WTC11 (cell line): ENCODE results near the gene CMC2. TPM values are rescaled to one million over a fixed set of nuclear protein-coding genes. Genes with fewer than 3 reads are reported as not detected.

Experiments
- ATAC-seq: fragments of 200-7000 bp; cut with Tn5 transposase; 2 replicates; pipeline ENCODE4 v1.10.0; 2021; ENCODE audit warnings: mild to moderate bottlenecking, moderate library complexity
- CTCF ChIA-PET: fragments of 300-600 bp; sonication (Branson Sonifier 250); formaldehyde crosslinking; loops from one replicate; lab custom pipeline; 2021; ENCODE audit warnings: antibody characterized with exemption; lab: Charles Lee
- POLR2A ChIA-PET: fragments of 350-600 bp; sonication (Branson Sonifier 250); formaldehyde crosslinking; loops from one replicate; lab custom pipeline; 2021; ENCODE audit warnings: antibody characterized with exemption; lab: Charles Lee
- DNase-seq: peaks from one replicate; pipeline ENCODE4 v3.0.0; 2021; ENCODE audit warnings: low spot score
- H3K27ac Mint-ChIP-seq: 2 replicates; pipeline ENCODE4 v1.8.0; 2021; ENCODE audit warnings: mixed read lengths
- H3K27me3 Mint-ChIP-seq: 2 replicates; pipeline ENCODE4 v1.8.0; 2021; ENCODE audit warnings: low read depth, mild to moderate bottlenecking, moderate library complexity, mixed read lengths
- H3K36me3 Mint-ChIP-seq: 2 replicates; pipeline ENCODE4 v1.8.0; 2021; ENCODE audit warnings: mixed read lengths
- H3K4me1 Mint-ChIP-seq: 2 replicates; pipeline ENCODE4 v1.8.0; 2022; ENCODE audit warnings: mixed read lengths
- H3K4me3 Mint-ChIP-seq: 2 replicates; pipeline ENCODE4 v1.8.0; 2021; ENCODE audit warnings: mild to moderate bottlenecking, moderate library complexity, mixed read lengths
- H3K9me3 Mint-ChIP-seq: 2 replicates; pipeline ENCODE4 v1.8.0; 2021; ENCODE audit warnings: mixed read lengths
- FOXK1 ChIP-seq: sonication (generic); formaldehyde crosslinking; IDR thresholded peaks from 2 replicates; pipeline ENCODE4 v1.8.0; 2022; ENCODE audit warnings: mild to moderate bottlenecking, moderate library complexity, missing genetic modification reagents
- FOXP1 ChIP-seq: sonication (generic); formaldehyde crosslinking; IDR thresholded peaks from 2 replicates; pipeline ENCODE4 v1.8.0; 2022; ENCODE audit warnings: missing genetic modification reagents, mild to moderate bottlenecking, moderate library complexity, borderline replicate concordance
- MXD4 ChIP-seq: fragments of 250-450 bp; sonication (Bioruptor Pico); IDR thresholded peaks from 2 replicates; pipeline ENCODE4 v1.8.0; 2021; ENCODE audit warnings: mild to moderate bottlenecking, moderate library complexity, borderline replicate concordance
- NFATC4 ChIP-seq: fragments of 250-450 bp; sonication (Bioruptor Pico); IDR thresholded peaks from 2 replicates; pipeline ENCODE4 v1.9.0; 2021; ENCODE audit warnings: mild to moderate bottlenecking
- NFE2L1 ChIP-seq: sonication (generic); formaldehyde crosslinking; IDR thresholded peaks from 2 replicates; pipeline ENCODE4 v1.8.1; 2023; ENCODE audit warnings: missing genetic modification reagents
- NR1H2 ChIP-seq: sonication (generic); formaldehyde crosslinking; IDR thresholded peaks from 2 replicates; pipeline ENCODE4 v1.9.0; 2021; ENCODE audit warnings: mild to moderate bottlenecking, moderate library complexity, missing genetic modification reagents
- NR3C1 ChIP-seq: sonication (generic); formaldehyde crosslinking; conservative IDR thresholded peaks from 2 replicates; pipeline ENCODE4 v1.8.1; 2023; ENCODE audit warnings: low read depth, mild to moderate bottlenecking, missing genetic modification reagents
- SMAD3 ChIP-seq: sonication (generic); formaldehyde crosslinking; IDR thresholded peaks from 2 replicates; pipeline ENCODE4 v1.8.0; 2022; ENCODE audit warnings: missing genetic modification reagents, mild to moderate bottlenecking, borderline replicate concordance
- SOX15 ChIP-seq: fragments of 250-450 bp; sonication (Bioruptor Pico); IDR thresholded peaks from 2 replicates; pipeline ENCODE4 v1.9.0; 2021; ENCODE audit warnings: mild to moderate bottlenecking
- ZNF121 ChIP-seq: sonication (generic); formaldehyde crosslinking; IDR thresholded peaks from 2 replicates; pipeline ENCODE4 v1.8.0; 2023; ENCODE audit warnings: missing genetic modification reagents
- ZNF317 ChIP-seq: sonication (generic); formaldehyde crosslinking; IDR thresholded peaks from 2 replicates; pipeline ENCODE4 v1.8.1; 2023; ENCODE audit warnings: low read depth, mild to moderate bottlenecking, moderate library complexity, missing genetic modification reagents, borderline replicate concordance
- total RNA-seq: library from RNA; stranded (reverse); gene quantifications from 3 replicates; pipeline ENCODE4 v1.2.3, GENCODE V29; 2021
- TF ChIP-seq, protein P1 (sequence below): sonication (generic); formaldehyde crosslinking; IDR thresholded peaks from 2 replicates; pipeline ENCODE4 v1.8.0; 2022; ENCODE audit warnings: mild to moderate bottlenecking, missing genetic modification reagents
- TF ChIP-seq, protein P2 (sequence below): sonication (generic); formaldehyde crosslinking; IDR thresholded peaks from 2 replicates; pipeline ENCODE4 v1.8.0; 2022; ENCODE audit warnings: mild to moderate bottlenecking, missing genetic modification reagents
- TF ChIP-seq, protein P3 (sequence below): sonication (generic); formaldehyde crosslinking; conservative IDR thresholded peaks from 2 replicates; pipeline ENCODE4 v1.8.1; 2023; ENCODE audit warnings: mild to moderate bottlenecking, low read depth, missing genetic modification reagents, moderate library complexity
- TF ChIP-seq, protein P4 (sequence below): fragments of 200-600 bp; IDR thresholded peaks from 2 replicates; pipeline ENCODE4 v1.8.0; 2022; ENCODE audit warnings: antibody characterized with exemption

The CMC2 gene
- total RNA-seq, 1 experiment from 2014 or later: 78.9 TPM

DNA sequence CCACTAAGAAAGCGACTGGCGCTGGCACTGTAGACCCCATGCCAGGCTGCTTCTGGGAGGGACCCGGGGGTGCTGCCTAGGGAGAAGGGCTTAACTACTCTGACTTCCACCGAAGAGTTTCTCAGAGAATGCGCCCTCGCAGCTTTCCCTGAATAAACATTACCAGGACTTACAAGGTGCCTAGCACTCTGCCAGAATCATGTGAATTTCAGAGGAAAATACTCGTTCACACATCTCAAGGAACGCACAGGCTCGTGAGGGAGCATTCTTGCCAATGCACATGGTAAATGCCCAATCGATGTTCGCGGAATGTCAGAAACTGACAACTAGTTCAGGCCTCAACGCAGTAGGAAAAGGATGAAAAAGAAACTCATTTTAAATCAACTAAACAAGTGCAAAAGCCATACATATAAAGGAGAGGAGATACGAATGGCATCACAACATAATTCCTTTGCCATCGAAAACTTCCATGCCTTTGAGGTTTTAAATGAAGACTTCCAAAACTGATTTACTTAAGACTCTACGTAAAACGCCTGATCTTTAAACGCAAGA is 999 bp downstream of the CMC2 start:
- Mint-ChIP-seq H3K27me3 (no peaks in the 10 kb centered on the region), H3K4me1 (peaks cover 22% of the 10 kb centered on the region), H3K27ac (peak overlapping the region; percentile 92), H3K36me3 (no peaks in the 10 kb centered on the region), H3K4me3 (peak overlapping the region; percentile 99), H3K9me3 (0 out of 2 replicates have a peak, but pooled peaks cover 2% of the 10 kb centered on the region)
- ChIA-PET POLR2A (no interaction called here), CTCF (interaction anchor here (0.7 to 1.6 kb wide), 5 partner anchors 26 to 82 kb away, joined by 3 to 8 read pairs (median 4); partner anchors contain the start of gene ATMIN)
- TF ChIP-seq, protein P1, sequence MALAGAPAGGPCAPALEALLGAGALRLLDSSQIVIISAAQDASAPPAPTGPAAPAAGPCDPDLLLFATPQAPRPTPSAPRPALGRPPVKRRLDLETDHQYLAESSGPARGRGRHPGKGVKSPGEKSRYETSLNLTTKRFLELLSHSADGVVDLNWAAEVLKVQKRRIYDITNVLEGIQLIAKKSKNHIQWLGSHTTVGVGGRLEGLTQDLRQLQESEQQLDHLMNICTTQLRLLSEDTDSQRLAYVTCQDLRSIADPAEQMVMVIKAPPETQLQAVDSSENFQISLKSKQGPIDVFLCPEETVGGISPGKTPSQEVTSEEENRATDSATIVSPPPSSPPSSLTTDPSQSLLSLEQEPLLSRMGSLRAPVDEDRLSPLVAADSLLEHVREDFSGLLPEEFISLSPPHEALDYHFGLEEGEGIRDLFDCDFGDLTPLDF: no peak
- TF ChIP-seq FOXK1 (no peak), NR3C1 (CRISPR knock-in tag) (no peak), SMAD3 (CRISPR knock-in tag) (no peak), MXD4 (no peak), ZNF121 (CRISPR knock-in tag) (no peak), FOXP1 (no peak), SOX15 (CRISPR knock-in tag) (no peak), NR1H2 (CRISPR knock-in tag) (no peak), ZNF317 (CRISPR knock-in tag) (no peak)
- TF ChIP-seq, protein P2, sequence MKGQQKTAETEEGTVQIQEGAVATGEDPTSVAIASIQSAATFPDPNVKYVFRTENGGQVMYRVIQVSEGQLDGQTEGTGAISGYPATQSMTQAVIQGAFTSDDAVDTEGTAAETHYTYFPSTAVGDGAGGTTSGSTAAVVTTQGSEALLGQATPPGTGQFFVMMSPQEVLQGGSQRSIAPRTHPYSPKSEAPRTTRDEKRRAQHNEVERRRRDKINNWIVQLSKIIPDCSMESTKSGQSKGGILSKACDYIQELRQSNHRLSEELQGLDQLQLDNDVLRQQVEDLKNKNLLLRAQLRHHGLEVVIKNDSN (CRISPR knock-in tag): no peak
- TF ChIP-seq, protein P3, sequence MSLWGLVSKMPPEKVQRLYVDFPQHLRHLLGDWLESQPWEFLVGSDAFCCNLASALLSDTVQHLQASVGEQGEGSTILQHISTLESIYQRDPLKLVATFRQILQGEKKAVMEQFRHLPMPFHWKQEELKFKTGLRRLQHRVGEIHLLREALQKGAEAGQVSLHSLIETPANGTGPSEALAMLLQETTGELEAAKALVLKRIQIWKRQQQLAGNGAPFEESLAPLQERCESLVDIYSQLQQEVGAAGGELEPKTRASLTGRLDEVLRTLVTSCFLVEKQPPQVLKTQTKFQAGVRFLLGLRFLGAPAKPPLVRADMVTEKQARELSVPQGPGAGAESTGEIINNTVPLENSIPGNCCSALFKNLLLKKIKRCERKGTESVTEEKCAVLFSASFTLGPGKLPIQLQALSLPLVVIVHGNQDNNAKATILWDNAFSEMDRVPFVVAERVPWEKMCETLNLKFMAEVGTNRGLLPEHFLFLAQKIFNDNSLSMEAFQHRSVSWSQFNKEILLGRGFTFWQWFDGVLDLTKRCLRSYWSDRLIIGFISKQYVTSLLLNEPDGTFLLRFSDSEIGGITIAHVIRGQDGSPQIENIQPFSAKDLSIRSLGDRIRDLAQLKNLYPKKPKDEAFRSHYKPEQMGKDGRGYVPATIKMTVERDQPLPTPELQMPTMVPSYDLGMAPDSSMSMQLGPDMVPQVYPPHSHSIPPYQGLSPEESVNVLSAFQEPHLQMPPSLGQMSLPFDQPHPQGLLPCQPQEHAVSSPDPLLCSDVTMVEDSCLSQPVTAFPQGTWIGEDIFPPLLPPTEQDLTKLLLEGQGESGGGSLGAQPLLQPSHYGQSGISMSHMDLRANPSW (CRISPR knock-in tag): no peak
- ATAC-seq (no peak), DNase-seq (no peak)

DNA sequence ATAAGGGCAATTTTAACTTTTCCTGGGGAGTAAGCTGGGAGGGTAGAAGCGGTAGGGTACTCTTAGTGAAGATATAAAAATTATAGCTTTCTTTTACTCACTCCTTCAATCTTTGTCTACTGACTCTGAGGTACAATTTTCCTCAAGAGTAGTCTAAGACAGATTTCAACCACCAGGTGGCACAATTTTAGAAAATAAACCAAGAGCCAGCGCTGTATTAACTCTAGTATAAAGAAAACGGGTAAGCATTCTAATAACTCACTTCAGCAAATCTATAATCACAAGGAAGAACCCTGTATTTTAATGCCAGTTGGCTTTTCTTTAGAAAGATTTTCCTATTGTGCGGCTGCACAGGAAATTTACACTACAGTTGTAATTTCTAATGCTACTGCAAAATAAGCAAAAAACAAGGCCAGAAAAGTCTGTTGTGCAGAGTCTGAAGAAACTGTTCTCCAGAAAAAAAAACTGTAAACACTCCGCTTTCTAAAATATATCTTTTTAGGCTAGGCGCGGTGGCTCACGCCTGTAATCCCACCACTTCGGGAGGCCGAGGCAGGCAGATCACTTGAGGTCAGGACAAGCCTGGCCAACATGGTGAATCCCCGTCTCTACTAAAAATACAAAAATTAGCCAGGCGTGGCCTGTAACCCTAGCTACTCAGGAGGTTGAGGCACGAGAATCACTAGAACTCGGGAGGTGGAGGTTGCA is 1.9 kb downstream of the CMC2 start:
- Mint-ChIP-seq H3K4me3 (peak overlapping the region; percentile 99), H3K27ac (peak overlapping the region; percentile 78), H3K9me3 (0 out of 2 replicates have a peak, but pooled peaks cover 6% of the 10 kb centered on the region), H3K36me3 (no peaks in the 10 kb centered on the region), H3K27me3 (no peaks in the 10 kb centered on the region), H3K4me1 (peaks cover 22% of the 10 kb centered on the region)
- TF ChIP-seq, protein P4, sequence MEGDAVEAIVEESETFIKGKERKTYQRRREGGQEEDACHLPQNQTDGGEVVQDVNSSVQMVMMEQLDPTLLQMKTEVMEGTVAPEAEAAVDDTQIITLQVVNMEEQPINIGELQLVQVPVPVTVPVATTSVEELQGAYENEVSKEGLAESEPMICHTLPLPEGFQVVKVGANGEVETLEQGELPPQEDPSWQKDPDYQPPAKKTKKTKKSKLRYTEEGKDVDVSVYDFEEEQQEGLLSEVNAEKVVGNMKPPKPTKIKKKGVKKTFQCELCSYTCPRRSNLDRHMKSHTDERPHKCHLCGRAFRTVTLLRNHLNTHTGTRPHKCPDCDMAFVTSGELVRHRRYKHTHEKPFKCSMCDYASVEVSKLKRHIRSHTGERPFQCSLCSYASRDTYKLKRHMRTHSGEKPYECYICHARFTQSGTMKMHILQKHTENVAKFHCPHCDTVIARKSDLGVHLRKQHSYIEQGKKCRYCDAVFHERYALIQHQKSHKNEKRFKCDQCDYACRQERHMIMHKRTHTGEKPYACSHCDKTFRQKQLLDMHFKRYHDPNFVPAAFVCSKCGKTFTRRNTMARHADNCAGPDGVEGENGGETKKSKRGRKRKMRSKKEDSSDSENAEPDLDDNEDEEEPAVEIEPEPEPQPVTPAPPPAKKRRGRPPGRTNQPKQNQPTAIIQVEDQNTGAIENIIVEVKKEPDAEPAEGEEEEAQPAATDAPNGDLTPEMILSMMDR: peak; percentile 69
- no peak for TF ChIP-seq NFATC4
- TF ChIP-seq NFE2L1 (CRISPR knock-in tag): no peak
- ChIA-PET CTCF (interaction anchor here (0.5 to 1.6 kb wide), 15 partner anchors 9 to 1238 kb away, joined by 3 to 8 read pairs (median 4); partner anchors contain the start of gene ATMIN), POLR2A (no interaction called here)
- ATAC-seq: no peak
- DNase-seq: no peak
